Neutrophil (primary cell): ENCODE measurements around the gene LIN52.
"Not testable (repeated sequence)": the region's sequence is repeated elsewhere in the genome, so short reads cannot be mapped to it uniquely, and the experiment has no call there.

Source experiments
- H3K27ac ChIP-seq: fragments of 200-600 bp; sonication (generic); 2 replicates; pipeline ENCODE4 v1.5.1; 2016; ENCODE audit warnings: mild to moderate bottlenecking, moderate library complexity
- H3K27me3 ChIP-seq: fragments of 200-600 bp; sonication (generic); 2 replicates; pipeline ENCODE4 v1.6.0; 2016; ENCODE audit warnings: mild to moderate bottlenecking
- H3K36me3 ChIP-seq: fragments of 200-600 bp; sonication (generic); 2 replicates; pipeline ENCODE4 v1.5.1; 2017
- H3K4me1 ChIP-seq, 2 experiments: fragments of 200-600 bp in 1 of 2; sonication (generic) in 1 of 2; 1 replicate in 1 of 2; 2 replicates in 1 of 2; pipeline versions ENCODE4 v1.5.1 to v1.6.1; 2013 to 2016; ENCODE audit warnings: low read depth in 1 of 2, low read length in 1 of 2, mild to moderate bottlenecking in 1 of 2, moderate library complexity in 1 of 2; ENCODE audit not compliant: control insufficient read depth in 1 of 2, insufficient read depth in 1 of 2
- H3K4me3 ChIP-seq, 2 experiments: fragments of 200-600 bp in 1 of 2; sonication (generic) in 1 of 2; 1 replicate in 1 of 2; 2 replicates in 1 of 2; pipeline ENCODE4 v1.5.1; 2013 to 2016; ENCODE audit warnings: low read depth in 1 of 2, low read length in 1 of 2, mild to moderate bottlenecking in 1 of 2, moderate library complexity in 1 of 2
- H3K9me3 ChIP-seq: fragments of 200-600 bp; sonication (generic); 2 replicates; pipeline ENCODE4 v1.5.1; 2016
- TF ChIP-seq, protein P1 (sequence below): fragments of 200-600 bp; sonication (generic); IDR thresholded peaks from 2 replicates; pipeline ENCODE4 v1.5.1; 2016; ENCODE audit warnings: antibody characterized with exemption

The LIN52 gene

DNA sequence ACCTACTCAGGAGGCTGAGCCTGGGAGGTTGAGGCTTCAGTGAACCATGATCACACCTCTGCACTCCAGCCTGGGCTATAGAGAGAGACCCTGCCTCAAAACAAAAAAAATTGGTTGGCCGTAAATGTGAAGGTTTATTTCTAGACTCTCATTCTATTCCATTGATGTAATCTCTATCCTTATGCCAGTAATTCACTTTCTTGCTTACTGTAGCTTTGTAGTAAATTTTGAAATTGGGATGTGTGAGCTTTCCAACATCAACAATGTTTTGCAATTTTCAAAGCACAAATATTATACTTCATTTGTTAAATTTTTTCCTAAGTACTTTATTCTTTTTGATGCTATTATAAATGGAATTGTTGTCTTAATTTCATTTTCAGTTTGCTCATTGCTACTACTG lies 24.6 kb downstream of the LIN52 start:
- H3K36me3 ChIP-seq: peaks cover 15% of the 10 kb centered on the region
- H3K27me3 ChIP-seq: no peaks in the 10 kb centered on the region
- no peaks in the 10 kb centered on the region for H3K4me1 ChIP-seq
- no peak overlapping the region for H3K4me3 ChIP-seq
- no peaks in the 10 kb centered on the region for H3K9me3 ChIP-seq
- no peak overlapping the region for H3K27ac ChIP-seq
- TF ChIP-seq, protein P1, sequence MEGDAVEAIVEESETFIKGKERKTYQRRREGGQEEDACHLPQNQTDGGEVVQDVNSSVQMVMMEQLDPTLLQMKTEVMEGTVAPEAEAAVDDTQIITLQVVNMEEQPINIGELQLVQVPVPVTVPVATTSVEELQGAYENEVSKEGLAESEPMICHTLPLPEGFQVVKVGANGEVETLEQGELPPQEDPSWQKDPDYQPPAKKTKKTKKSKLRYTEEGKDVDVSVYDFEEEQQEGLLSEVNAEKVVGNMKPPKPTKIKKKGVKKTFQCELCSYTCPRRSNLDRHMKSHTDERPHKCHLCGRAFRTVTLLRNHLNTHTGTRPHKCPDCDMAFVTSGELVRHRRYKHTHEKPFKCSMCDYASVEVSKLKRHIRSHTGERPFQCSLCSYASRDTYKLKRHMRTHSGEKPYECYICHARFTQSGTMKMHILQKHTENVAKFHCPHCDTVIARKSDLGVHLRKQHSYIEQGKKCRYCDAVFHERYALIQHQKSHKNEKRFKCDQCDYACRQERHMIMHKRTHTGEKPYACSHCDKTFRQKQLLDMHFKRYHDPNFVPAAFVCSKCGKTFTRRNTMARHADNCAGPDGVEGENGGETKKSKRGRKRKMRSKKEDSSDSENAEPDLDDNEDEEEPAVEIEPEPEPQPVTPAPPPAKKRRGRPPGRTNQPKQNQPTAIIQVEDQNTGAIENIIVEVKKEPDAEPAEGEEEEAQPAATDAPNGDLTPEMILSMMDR: no peak

- H3K27ac ChIP-seq, H3K9me3 ChIP-seq, H3K4me3 ChIP-seq, H3K27me3 ChIP-seq, H3K4me1 ChIP-seq: not testable (repeated sequence)
- peaks cover 11% of the 10 kb centered on the region for H3K36me3 ChIP-seq
- TF ChIP-seq, protein P1: peak; percentile 12
Observed at GRCh38 chr14:74111395-74112216, 26.9 kb downstream of the LIN52 start.

GRCh38 chr14:74125487-74125886 lies 40.7 kb downstream of the LIN52 start:
- H3K4me1 ChIP-seq, H3K4me3 ChIP-seq, H3K36me3 ChIP-seq, H3K27ac ChIP-seq, H3K9me3 ChIP-seq, H3K27me3 ChIP-seq: not testable (repeated sequence)

GRCh38 chr14:74126315-74127013 lies 41.7 kb downstream of the LIN52 start:
- Histone ChIP-seq H3K27me3 (no peaks in the 10 kb centered on the region), H3K36me3 (no peaks in the 10 kb centered on the region), H3K4me3 (no peak overlapping the region), H3K9me3 (no peaks in the 10 kb centered on the region), H3K27ac (no peak overlapping the region), H3K4me1 (peaks cover 0 to 6% of the 10 kb centered on the region in 2 experiments)
- TF ChIP-seq, protein P1: no peak

GRCh38 chr14:74127634-74128033 lies 42.9 kb downstream of the LIN52 start:
- Histone ChIP-seq H3K9me3 (no peaks in the 10 kb centered on the region), H3K36me3 (no peaks in the 10 kb centered on the region), H3K4me1 (peaks cover 0 to 6% of the 10 kb centered on the region in 2 experiments), H3K27me3 (no peaks in the 10 kb centered on the region), H3K27ac (no peak overlapping the region), H3K4me3 (no peak overlapping the region)
- TF ChIP-seq, protein P1: no peak

GRCh38 chr14:74133833-74134481 lies 49.2 kb downstream of the LIN52 start:
- Histone ChIP-seq H3K27ac (peak overlapping the region; percentile 75), H3K27me3 (no peaks in the 10 kb centered on the region), H3K9me3 (no peaks in the 10 kb centered on the region), H3K4me3 (peak overlapping the region in 1 of 2 experiments; percentile 7), H3K36me3 (no peaks in the 10 kb centered on the region), H3K4me1 (peaks cover 32 to 39% of the 10 kb centered on the region in 2 experiments)
- TF ChIP-seq, protein P1: no peak
